Measurements from ENCODE around the gene STAC3. TPM values are rescaled to one million over a fixed set of nuclear protein-coding genes. Genes with fewer than 3 reads are reported as not detected.
"Not testable (repeated sequence)": the region's sequence is repeated elsewhere in the genome, so short reads cannot be mapped to it uniquely, and the experiment has no call there.

STAC3 gene
- 1 to 10 TPM; 2.4 to 4.1 (median 3.8) TPM for total RNA-seq
- 3.4 TPM for total RNA-seq (2013)

- H3K4me1 ChIP-seq (ENCODE audit: control insufficient read depth, insufficient read depth, low read length), result no peaks in the 10 kb centered on the region
- peaks cover 10% of the 10 kb centered on the region for H3K36me3 ChIP-seq (ENCODE audit: control insufficient read depth, insufficient read depth, low read length)
- no peaks in the 10 kb centered on the region for H3K9me3 ChIP-seq (ENCODE audit: control insufficient read depth, insufficient read depth, low read length)
- no peak for TF ChIP-seq CTCF (IDR thresholded peaks at IDR 0.05)
- no peak for ATAC-seq
- H3K4me1 Mint-ChIP-seq, result peaks cover 0 to 8% of the 10 kb centered on the region in 2 donors
- H3K36me3 Mint-ChIP-seq, result no peaks in the 10 kb centered on the region
- no peaks in the 10 kb centered on the region for H3K9me3 Mint-ChIP-seq
- WGBS (ENCODE audit: insufficient coverage), result 81% methylated on average over 5 of the region's 7 CpGs
- intact Hi-C loops (cut with micrococcal nuclease), result no loop called here
- H3K4me3 ChIP-seq (ENCODE audit: low read length), result no peak within 1 kb of the TSS
- H3K27me3 ChIP-seq (ENCODE audit: control insufficient read depth, insufficient read depth, low read length), result no peaks in the 10 kb centered on the region
- H3K27ac Mint-ChIP-seq, result no peak within 1 kb of the TSS
- no peak within 1 kb of the TSS for H3K27ac ChIP-seq (ENCODE audit: low read length)
- no peak for DNase-seq
- H3K27me3 Mint-ChIP-seq (ENCODE audit: low read depth in 2 of 2), result no peaks in the 10 kb centered on the region
- no peak within 1 kb of the TSS for H3K4me3 Mint-ChIP-seq
Observed at GRCh38 chr12:57250956-57251355, at the start of gene STAC3. STAC3 (minus strand) TSS chr12:57251187; CDS start chr12:57249636, 1,551 bp downstream.

GRCh38 chr12:57299514-57300016 lies 48.6 kb upstream of the STAC3 start:
- Mint-ChIP-seq H3K9me3 (no peaks in the 10 kb centered on the region), H3K4me1 (peaks cover 0 to 4% of the 10 kb centered on the region in 2 donors), H3K4me3 (no peak overlapping the region), H3K27ac (no peak overlapping the region), H3K36me3 (peaks cover 35% of the 10 kb centered on the region), H3K27me3 (ENCODE audit: low read depth in 2 of 2) (no peaks in the 10 kb centered on the region)
- WGBS (ENCODE audit: insufficient coverage), result 100% methylated on average over 1 of the region's 1 CpG
- intact Hi-C loops (cut with micrococcal nuclease), result no loop called here
- Histone ChIP-seq H3K27me3 (ENCODE audit: control insufficient read depth, insufficient read depth, low read length) (no peaks in the 10 kb centered on the region), H3K9me3 (ENCODE audit: control insufficient read depth, insufficient read depth, low read length) (no peaks in the 10 kb centered on the region), H3K36me3 (ENCODE audit: control insufficient read depth, insufficient read depth, low read length) (peaks cover 54% of the 10 kb centered on the region), H3K27ac (ENCODE audit: low read length) (no peak overlapping the region), H3K4me3 (ENCODE audit: low read length) (no peak overlapping the region), H3K4me1 (ENCODE audit: control insufficient read depth, insufficient read depth, low read length) (no peaks in the 10 kb centered on the region)
- ATAC-seq, result no peak
- no peak for TF ChIP-seq CTCF (IDR thresholded peaks at IDR 0.05)
- DNase-seq, result no peak

GRCh38 chr12:57296291-57296690 lies 45.3 kb upstream of the STAC3 start:
- Mint-ChIP-seq H3K4me3 (no peak overlapping the region), H3K27me3 (ENCODE audit: low read depth in 2 of 2) (no peaks in the 10 kb centered on the region)
- TF ChIP-seq CTCF (IDR thresholded peaks at IDR 0.05), result no peak

GRCh38 chr12:57282073-57282472 lies 31.1 kb upstream of the STAC3 start:
- Mint-ChIP-seq H3K4me1 (peaks cover 6 to 12% of the 10 kb centered on the region in 2 donors), H3K27ac (peak overlapping the region in 1 of 2 donors; percentile 29), H3K36me3 (peaks cover 25% of the 10 kb centered on the region)
- H3K27me3 Mint-ChIP-seq (ENCODE audit: low read depth in 2 of 2); H3K4me1 ChIP-seq (ENCODE audit: control insufficient read depth, insufficient read depth, low read length); H3K9me3 ChIP-seq (ENCODE audit: control insufficient read depth, insufficient read depth, low read length); H3K9me3 Mint-ChIP-seq; ATAC-seq; H3K4me3 Mint-ChIP-seq; DNase-seq; H3K27me3 ChIP-seq (ENCODE audit: control insufficient read depth, insufficient read depth, low read length); H3K4me3 ChIP-seq (ENCODE audit: low read length); intact Hi-C loops (cut with micrococcal nuclease); H3K27ac ChIP-seq (ENCODE audit: low read length): not testable (repeated sequence)
- WGBS (ENCODE audit: insufficient coverage), result 93% methylated on average over 12 of the region's 12 CpGs
- peaks cover 46% of the 10 kb centered on the region for H3K36me3 ChIP-seq (ENCODE audit: control insufficient read depth, insufficient read depth, low read length)

More at GRCh38 chr12:57296291-57296690, 45.3 kb upstream of the STAC3 start:
- H3K4me1 Mint-ChIP-seq, result no peaks in the 10 kb centered on the region
- H3K27me3 ChIP-seq (ENCODE audit: control insufficient read depth, insufficient read depth, low read length), result no peaks in the 10 kb centered on the region
- H3K9me3 ChIP-seq (ENCODE audit: control insufficient read depth, insufficient read depth, low read length), result no peaks in the 10 kb centered on the region
- DNase-seq, result no peak
- ATAC-seq, result no peak
- intact Hi-C loops (cut with micrococcal nuclease), result no loop called here
- no peak overlapping the region for H3K27ac ChIP-seq (ENCODE audit: low read length)
- no peak overlapping the region for H3K27ac Mint-ChIP-seq
- 92% methylated on average over 3 of the region's 4 CpGs for WGBS (ENCODE audit: insufficient coverage)
- no peak overlapping the region for H3K4me3 ChIP-seq (ENCODE audit: low read length)
- H3K4me1 ChIP-seq (ENCODE audit: control insufficient read depth, insufficient read depth, low read length), result no peaks in the 10 kb centered on the region
- H3K36me3 ChIP-seq (ENCODE audit: control insufficient read depth, insufficient read depth, low read length), result peaks cover 74% of the 10 kb centered on the region
- H3K9me3 Mint-ChIP-seq, result no peaks in the 10 kb centered on the region
- peaks cover 26% of the 10 kb centered on the region for H3K36me3 Mint-ChIP-seq

Data from natural killer cell (primary cell).